Activated CD4-positive, alpha-beta T cell treated with anti-CD3 and anti-CD28 coated beads for 48 hours (primary cell): ENCODE measurements around the gene ABI3BP.

ENCODE experiments used
- DNase-seq: peaks from one replicate; pipeline ENCODE4 v3.0.0-alpha.2; 2020

ABI3BP gene

GRCh38 chr3:100880845-100881244, 112.4 kb downstream of the ABI3BP start:
- DNase-seq, result no peak

DNA sequence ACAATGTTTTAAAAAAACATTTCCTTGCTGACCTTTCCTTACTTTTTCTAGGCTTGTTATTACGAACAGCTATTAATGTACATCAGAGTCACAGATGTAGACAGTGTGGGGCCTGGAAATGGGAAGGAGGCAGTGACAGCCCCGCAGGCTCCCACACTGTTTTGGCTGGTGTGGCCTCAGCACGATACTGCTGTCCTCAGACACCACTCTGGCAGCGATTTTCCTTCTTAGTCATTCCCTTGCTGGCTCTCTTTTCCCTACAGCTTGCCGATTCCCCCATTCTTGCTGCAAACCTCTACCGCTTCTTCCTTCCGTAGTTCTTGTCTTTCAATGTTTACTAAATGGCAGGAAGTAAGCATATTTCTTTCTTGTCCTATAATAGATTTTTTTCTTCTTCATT, 113.1 kb downstream of the ABI3BP start:
- DNase-seq, result no peak

- no peak for DNase-seq
These were observed 113.9 kb downstream of the ABI3BP start for GRCh38 chr3:100879195-100879810.

DNA sequence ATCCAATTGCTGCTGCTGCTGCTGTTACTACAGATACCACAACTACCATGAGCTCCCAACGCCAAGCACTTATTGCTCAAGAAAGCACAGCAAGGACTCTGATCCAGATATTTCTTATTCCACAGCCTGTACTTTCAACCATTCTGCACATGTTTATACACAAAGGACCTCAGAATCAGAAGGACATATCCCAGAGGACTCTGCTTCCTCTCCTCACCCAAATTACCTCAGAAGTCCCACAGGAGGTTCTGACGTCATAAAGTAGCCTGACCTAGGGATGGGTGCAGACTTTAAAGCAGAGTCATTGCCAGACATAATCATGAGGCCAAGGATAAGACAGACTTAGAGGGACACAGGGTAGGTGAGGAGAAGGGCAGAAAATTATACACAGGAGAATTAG, 115.9 kb downstream of the ABI3BP start:
- no peak for DNase-seq

DNA sequence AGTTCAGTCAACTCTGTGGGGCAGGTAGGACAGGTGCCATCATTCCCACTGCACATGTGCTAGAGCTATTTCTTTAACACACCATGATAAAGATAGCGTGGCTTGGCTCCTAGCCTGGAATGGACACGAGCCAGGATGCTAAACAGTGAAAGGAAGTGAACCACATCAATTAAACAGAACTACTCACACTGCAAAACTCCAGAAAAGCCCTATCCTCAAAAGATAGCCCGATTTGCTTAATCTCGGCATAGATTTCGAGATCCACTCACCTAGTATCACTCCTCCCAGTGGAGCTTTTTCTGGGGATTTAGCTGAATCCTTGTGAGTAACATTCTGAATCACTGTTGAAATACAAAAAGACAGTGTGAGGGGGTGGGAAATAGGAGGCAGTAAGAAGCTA, 118.0 kb downstream of the ABI3BP start:
- DNase-seq, result no peak

- DNase-seq, result no peak
These were observed 119.6 kb downstream of the ABI3BP start for GRCh38 chr3:100873611-100874010.

DNA sequence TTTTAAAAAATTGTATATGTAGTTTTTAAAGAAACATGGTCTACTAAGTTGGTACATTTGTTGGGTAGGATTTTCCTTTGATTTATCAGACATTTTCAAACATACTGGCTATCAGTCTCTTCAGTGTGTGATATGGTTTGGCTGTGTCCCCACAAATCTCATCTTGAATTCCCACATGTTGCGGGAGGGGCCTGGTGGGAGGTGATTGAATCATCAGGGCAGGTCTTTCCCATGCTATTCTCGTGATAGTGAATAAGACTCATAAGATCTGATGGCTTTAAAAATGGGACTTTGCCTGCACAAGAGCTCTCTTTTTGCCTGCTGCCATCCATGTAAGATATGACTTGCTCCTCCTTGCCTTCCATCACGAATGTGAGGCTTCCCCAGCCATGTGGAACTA, 121.9 kb downstream of the ABI3BP start:
- DNase-seq, result no peak

DNA sequence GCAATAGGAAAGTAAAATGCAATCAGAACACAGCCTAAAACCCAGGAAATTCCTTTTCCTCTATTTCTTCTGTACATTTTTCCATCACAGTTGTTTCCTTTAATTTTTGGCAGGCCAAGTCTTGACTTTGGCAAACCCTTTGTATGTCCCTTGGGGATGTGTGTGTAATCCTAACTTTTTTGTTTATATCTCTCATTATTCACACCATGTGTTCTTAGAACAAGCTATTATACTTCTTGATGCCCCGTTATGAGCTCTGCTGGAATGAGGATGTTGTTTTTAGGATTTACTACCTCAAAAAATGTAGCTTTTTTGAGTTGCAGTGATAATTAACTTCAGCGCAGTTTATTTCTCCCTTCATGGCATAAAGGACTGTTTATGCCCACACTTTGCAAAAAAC, 123.4 kb downstream of the ABI3BP start:
- no peak for DNase-seq

- DNase-seq, result no peak
These were observed 124.3 kb downstream of the ABI3BP start for GRCh38 chr3:100868894-100869293.

- no peak for DNase-seq
These were observed 125.1 kb downstream of the ABI3BP start for GRCh38 chr3:100868096-100868495.

DNA sequence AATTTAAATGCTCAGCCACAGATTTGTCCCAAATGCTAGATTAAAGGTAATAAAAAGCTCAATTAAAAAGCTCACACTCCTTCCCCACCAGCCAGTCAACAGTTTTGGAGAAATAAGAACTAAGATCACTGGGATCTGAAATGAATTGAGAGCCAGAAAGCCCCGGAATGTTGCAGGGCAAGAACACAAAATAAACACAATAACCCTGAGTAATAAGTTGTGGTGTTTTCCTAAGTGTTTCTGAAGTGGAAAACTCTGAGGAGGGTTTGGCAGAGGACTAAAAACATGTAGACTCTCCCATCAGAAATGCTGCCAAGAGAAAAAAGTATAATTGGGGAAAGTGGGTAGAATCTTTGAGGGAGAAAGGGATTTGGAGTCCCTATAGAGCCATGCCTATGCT, 127.8 kb downstream of the ABI3BP start:
- no peak for DNase-seq

GRCh38 chr3:100864471-100865250, 128.6 kb downstream of the ABI3BP start:
- DNase-seq, result no peak

- DNase-seq, result no peak
These were observed 135.4 kb downstream of the ABI3BP start for GRCh38 chr3:100857863-100858262.

DNA sequence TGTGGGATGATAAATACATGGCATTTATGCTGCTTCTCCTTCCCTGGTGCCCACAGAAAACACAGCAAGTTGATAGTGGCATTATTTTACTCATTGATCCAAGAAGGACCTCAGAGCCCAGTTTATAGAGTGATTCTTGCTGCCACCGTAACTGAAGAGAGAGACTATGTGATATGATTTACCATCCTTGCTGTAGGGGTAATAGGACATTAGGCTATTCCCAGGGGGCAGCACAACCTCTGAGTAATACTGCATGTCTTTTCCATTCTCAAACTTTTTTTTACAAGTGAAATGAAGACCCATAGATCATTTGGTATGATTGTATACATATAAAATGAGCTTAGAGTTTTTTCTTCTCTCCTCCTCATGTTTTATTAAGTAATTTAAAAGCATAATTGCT, 136.4 kb downstream of the ABI3BP start:
- DNase-seq, result no peak

DNA sequence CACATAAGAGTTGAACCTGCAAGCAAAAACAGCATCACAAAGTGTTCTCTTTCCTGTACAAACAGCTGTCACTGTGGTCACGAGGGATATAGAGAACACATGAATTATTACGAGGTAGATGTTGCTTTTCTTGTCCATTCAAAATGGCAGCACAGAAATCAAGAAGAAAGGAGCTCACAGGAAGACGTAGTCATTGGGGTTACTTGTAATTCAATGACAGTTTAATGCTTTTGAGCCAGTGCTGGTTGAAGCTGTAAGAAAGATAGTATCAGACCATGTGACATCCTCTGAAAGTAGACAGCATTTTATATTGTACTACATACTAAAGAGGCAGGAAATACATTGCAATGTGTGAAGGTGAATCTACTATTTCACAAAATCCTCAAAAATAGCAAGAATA, 140.4 kb downstream of the ABI3BP start:
- DNase-seq, result no peak

DNA sequence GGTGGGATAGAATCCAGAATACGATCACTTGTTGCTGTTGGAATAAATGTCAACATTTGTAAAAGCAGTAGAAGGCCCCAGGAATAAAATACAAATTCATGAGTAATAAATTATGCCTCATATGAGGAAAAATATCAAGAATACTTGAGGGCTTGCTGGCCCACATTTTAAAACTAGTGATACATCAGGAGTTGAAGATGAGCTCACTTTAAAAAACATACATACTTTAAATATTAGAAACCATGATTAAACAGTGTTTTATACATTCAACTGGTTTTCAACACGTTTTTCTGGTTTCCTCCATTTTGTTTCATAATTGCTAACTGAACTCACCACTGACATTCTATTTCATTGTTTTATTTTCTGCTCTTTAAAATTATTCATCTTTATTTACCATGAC, 142.5 kb downstream of the ABI3BP start:
- no peak for DNase-seq

DNA sequence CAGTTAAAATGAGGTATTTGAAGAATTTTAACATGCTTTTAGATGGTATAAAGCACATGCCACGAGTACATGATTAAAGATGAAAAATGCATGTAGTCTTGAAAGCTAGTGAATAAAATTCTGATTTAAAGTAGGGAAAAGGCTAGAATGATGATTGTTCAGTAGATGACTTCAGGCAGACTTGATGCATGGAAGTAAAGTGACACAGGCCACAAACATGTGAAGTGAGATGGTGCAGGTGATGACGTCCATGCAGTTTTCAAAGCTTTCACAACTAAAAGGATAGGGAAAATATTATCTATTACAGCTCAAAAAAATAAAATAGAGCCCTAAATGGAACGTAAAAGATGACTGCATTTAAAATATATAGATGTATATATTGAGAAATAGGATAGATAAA, 143.1 kb downstream of the ABI3BP start:
- DNase-seq, result no peak

DNA sequence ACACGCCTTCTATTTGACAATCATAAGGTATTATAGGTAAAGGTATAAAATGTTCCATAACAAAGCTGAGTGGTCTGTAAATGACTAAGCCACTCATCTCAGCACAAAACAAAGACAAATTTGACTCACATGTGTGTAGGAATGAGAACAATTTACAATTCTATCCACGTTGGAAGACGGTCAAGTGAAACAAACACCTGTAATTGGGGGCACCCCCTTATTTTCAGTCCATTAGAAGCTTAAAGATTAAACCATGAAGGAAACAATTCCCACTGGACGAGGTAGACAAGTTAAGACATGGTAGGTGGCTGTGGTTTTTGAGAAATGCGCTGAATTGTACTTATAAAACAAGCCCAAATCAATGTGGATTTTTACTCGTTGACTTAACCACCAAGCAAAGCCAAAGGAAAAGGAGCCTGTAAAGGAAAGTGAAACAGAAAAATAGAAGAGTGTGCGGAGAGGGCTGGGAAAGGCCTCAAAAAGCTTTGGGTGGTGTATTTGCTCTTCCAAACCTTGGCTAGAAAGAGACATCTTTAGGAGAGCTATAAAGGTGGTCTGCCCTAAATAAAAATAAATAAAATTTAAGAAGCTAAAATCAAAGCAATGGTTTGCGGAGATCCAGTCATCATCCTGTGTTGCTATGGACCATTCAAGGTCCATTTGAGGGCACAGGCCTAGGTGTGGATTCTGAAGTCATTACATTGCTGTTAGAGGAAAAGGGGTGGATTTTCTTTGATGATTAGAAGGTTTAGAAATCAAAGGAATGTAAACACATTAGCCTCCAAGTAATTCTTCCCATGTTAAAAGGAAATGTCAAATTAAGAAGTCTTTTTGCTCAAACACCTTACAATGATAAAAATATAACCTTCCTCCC, 148.9 kb downstream of the ABI3BP start:
- no peak for DNase-seq

- DNase-seq, result no peak
These were observed 155.1 kb downstream of the ABI3BP start for GRCh38 chr3:100838157-100838556.

DNA sequence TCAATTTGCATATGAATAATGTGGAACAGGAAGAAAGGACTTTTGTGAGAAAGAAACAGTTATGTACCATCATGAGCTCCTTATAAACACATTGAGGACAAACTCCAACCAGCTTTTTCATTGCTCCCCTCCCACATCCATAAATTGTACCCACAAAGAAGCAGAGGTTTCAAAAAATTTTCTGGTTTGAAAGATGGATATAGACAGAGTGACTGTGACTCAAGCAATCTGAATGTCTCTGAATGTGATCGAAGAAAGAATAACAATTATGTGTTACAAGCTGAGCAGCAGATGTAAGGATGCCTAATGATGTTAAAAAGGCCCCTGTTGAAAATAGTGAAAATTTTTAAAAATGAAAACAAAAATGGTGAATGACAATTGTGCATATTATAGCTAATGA, 156.6 kb downstream of the ABI3BP start:
- DNase-seq, result no peak

DNA sequence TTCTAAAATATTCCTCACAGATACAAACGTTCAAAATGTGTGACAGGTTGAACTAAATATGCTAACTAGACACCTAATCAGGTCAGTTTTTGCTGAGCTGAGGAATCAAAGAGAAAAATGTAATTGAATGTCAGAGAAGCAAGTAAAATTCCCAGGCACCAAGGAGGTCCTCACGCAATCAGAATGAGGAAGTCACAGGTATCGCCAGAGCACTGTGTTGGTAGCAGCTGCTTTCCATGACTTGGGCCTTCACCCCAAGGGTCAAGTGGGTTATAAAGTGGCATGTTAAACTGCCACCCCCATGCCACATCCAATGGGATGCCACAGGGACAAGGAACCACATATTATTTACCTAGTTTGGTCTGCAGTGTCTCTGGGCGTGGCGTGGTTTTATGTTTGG, 158.9 kb downstream of the ABI3BP start:
- DNase-seq, result no peak

DNA sequence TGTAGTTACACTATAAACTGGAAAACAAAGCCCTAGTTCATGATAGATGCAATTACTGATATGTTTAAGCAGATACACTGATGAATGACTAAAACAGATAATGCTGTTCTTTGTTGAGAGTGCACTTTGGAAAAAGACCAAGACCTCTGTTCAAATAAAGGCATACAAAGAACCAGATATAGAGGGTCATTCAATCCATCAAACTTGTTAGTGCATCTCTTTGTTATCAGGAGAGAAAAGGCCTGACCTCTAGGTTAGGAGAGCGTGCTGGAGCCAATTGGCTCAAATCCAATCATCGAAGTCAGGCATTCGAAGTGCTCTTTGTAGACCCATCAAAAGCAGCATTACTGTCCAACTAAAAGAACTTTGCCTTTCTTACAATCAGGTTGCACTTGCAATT, 159.7 kb downstream of the ABI3BP start:
- DNase-seq, result no peak

- no peak for DNase-seq
These were observed 161.6 kb downstream of the ABI3BP start for GRCh38 chr3:100831629-100832028.

GRCh38 chr3:100830931-100831330, 162.3 kb downstream of the ABI3BP start:
- DNase-seq, result no peak
